ENCODE measurements around the gene CSRNP2. TPM values are rescaled to one million over a fixed set of nuclear protein-coding genes. Genes with fewer than 3 reads are reported as not detected.
A peak's percentile ranks its signal among the peaks of the same experiment; 100 is the strongest.

CSRNP2 gene
- total and polyA plus RNA-seq, 2 of the 8 experiments (the other 6 are each of a cell fraction or from before 2014, with no cell fraction given) = 13.7 to 34.0 TPM

DNA sequence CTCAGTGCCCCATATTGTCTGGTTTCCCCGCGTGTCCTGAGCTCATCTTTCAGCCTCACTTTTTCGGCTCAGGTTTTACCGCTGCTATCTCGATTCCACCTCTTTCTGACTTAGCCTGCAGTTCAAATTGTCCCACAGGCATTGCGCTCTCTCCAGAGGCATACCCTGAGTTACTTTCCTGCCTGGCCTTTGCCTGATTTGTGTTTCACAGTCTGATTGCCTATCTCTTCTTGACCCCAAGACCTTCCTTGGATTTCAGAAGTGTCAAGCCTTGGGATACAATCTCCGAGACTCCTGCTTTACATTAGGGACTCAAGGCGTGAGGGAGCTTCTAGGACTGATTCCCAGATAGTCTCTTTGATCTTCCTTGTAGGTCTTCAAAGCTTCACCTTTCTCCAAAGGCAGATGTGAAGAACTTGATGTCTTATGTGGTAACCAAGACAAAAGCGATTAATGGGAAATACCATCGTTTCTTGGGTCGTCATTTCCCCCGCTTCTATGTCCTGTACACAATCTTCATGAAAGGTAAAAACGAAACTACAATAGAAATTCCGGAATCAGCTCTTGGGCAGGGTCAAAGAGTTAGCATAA, 34.6 kb downstream of the CSRNP2 start:
- Histone ChIP-seq H3K4ac (replicated peaks; ENCODE audit: insufficient read length, low read depth, low read length) (no peak overlapping the region), H2AFZ (ENCODE audit: low read length) (peak overlapping the region; percentile 26; the same call in 1 of the 2 replicates), H3K14ac (ENCODE audit: insufficient read length) (no peak overlapping the region), H2BK5ac (ENCODE audit: low read depth, low read length) (peak overlapping the region; percentile 95), H3K79me2 (ENCODE audit: control insufficient read depth in 1 of 2, insufficient read depth in 2 of 2, low read length in 2 of 2) (peaks cover 0 to 15% of the 10 kb centered on the region in 2 experiments; a peak in 1 of 4 replicates), H3K27me3 (replicated peaks in 1 of 4; ENCODE audit: control insufficient read depth in 3 of 4, extremely low read depth in 1 of 4, insufficient read depth in 3 of 4, low read length in 3 of 4) (no peaks in the 10 kb centered on the region), H3K9me3 (ENCODE audit: insufficient read depth in 2 of 2, low read depth in 1 of 2, low read length in 1 of 2) (no peaks in the 10 kb centered on the region), H3K23me2 (ENCODE audit: low read depth, low read length) (peaks cover 7% of the 10 kb centered on the region), H3K4me3 (ENCODE audit: extremely low read depth in 1 of 4, insufficient read depth in 2 of 4, low read depth in 3 of 4, low read length in 4 of 4) (peak overlapping the region; percentile 53 to 81 (median 78)), H2AK5ac (ENCODE audit: low read depth, low read length) (no peak overlapping the region), H3K27ac (ENCODE audit: low read depth, low read length) (0 out of 2 replicates have a peak overlapping the region, but pooled peaks have one; percentile 11), H4K5ac (ENCODE audit: insufficient read length, low read depth, low read length) (no peak overlapping the region), H4K8ac (ENCODE audit: extremely low read depth, insufficient read depth, low read length) (peak overlapping the region; percentile 26; the same call in 1 of the 2 replicates), H4K20me1 (replicated peaks in 1 of 2; ENCODE audit: control insufficient read depth in 1 of 2, insufficient read depth in 2 of 2, low read length in 2 of 2) (peaks cover 0 to 3% of the 10 kb centered on the region in 2 experiments), H3K18ac (ENCODE audit: extremely low read depth, low read length) (no peak overlapping the region; the same call in 1 of the 2 replicates), H4K91ac (replicated peaks; ENCODE audit: insufficient read length, low read length) (peak overlapping the region; percentile 41), H3K79me1 (ENCODE audit: low read depth, low read length) (peaks cover 2% of the 10 kb centered on the region; the same call in 1 of the 2 replicates), H3K4me1 (replicated peaks in 1 of 4; ENCODE audit: control insufficient read depth in 3 of 4, insufficient read depth in 4 of 4, low read length in 3 of 4) (peaks cover 0 to 4% (median 1%) of the 10 kb centered on the region in 4 experiments; a peak in 3 of 7 replicates), H3K56ac (replicated peaks; ENCODE audit: insufficient read length, low read depth, low read length) (no peak overlapping the region), H3K23ac (ENCODE audit: insufficient read length) (no peak overlapping the region), H2BK15ac (ENCODE audit: low read length) (0 out of 2 replicates have a peak overlapping the region, but pooled peaks have one; percentile 46), H2BK12ac (ENCODE audit: low read depth, low read length) (0 out of 2 replicates have a peak overlapping the region, but pooled peaks have one; percentile 39), H3K36me3 (ENCODE audit: control insufficient read depth in 2 of 4, insufficient read depth in 4 of 4, low read length in 3 of 4) (peaks cover 2 to 12% (median 6%) of the 10 kb centered on the region in 4 experiments; a peak in 5 of 8 replicates), H2BK20ac (ENCODE audit: low read length) (no peak overlapping the region), H3K4me2 (ENCODE audit: insufficient read depth in 1 of 2, low read depth in 2 of 2, low read length in 2 of 2) (peak overlapping the region; percentile 81 to 96), H2BK120ac (replicated peaks; ENCODE audit: low read depth, low read length) (no peak overlapping the region), H3K9ac (replicated peaks in 1 of 4; ENCODE audit: extremely low read depth in 1 of 4, low read depth in 3 of 4, low read length in 3 of 4) (peak overlapping the region; percentile 48 to 73 (median 60))
- DNase-seq (ENCODE audit: low read depth in 1 of 2, low spot score in 2 of 2) = no peak
- no peak for FAIRE-seq
- WGBS, 2 experiments (ENCODE audit: extremely low coverage in 1 of 2, insufficient coverage in 1 of 2, insufficient read length in 1 of 2, insufficient replicate concordance in 2 of 2, low coverage in 1 of 2, low lambda C conversion rate in 2 of 2, missing lambda C conversion rate in 1 of 2) = 53% methylated on average over 14 of the region's 14 CpGs; no CpG with 5 or more reads in 1 of the 2 experiments
- ChIA-PET POLR2A (ENCODE audit: partially characterized antibody) (interaction anchor here (0.7 to 2.4 kb wide), 6 partner anchors 8 to 189 kb away, joined by 3 to 10 read pairs (median 3); partner anchors contain the start of genes CSRNP2, DAZAP2 and SLC11A2), CTCF (ENCODE audit: partially characterized antibody) (interaction anchor here (0.6 to 1.1 kb wide), 9 partner anchors 18 to 1146 kb away, joined by 3 to 4 read pairs (median 3); no protein-coding TSS in a partner anchor)
- TF ChIP-seq EP300 (IDR thresholded peaks at IDR 0.05; ENCODE audit: borderline replicate concordance in 1 of 2, low read depth in 2 of 2, low read length in 2 of 2) = no peak
- TF ChIP-seq EZH2 (IDR thresholded peaks at IDR 0.05; ENCODE audit: low read depth, low read length, severe bottlenecking) = no peak
- TF ChIP-seq CEBPB (IDR thresholded peaks at IDR 0.05; ENCODE audit: low read depth, low read length) = no peak
- TF ChIP-seq POLR2A (IDR thresholded peaks at IDR 0.05; ENCODE audit: control extremely low read depth in 1 of 2, low read depth in 2 of 2, low read length in 2 of 2) = no peak
- no peak for TF ChIP-seq CTBP2 (IDR thresholded peaks at IDR 0.05; ENCODE audit: borderline replicate concordance, insufficient read depth, insufficient read length, low read length)
- TF ChIP-seq MAFK (IDR thresholded peaks at IDR 0.05; ENCODE audit: low read depth, low read length) = no peak
- TF ChIP-seq CHD2 (IDR thresholded peaks at IDR 0.05; ENCODE audit: low read length) = no peak
- TF ChIP-seq FOSL1 (IDR thresholded peaks at IDR 0.05; ENCODE audit: insufficient read depth, low read depth, low read length) = no peak
- TF ChIP-seq JUND (IDR thresholded peaks at IDR 0.05; ENCODE audit: low read length) = no peak
